GM10847 (cell line): ENCODE results near the gene MAP3K20.

Experiments used
- POLR2A ChIP-seq: IDR thresholded peaks from 2 replicates; pipeline ENCODE4 v1.6.1; 2011; ENCODE audit not compliant: insufficient read length; ENCODE audit errors: extremely low read depth

Gene MAP3K20

DNA sequence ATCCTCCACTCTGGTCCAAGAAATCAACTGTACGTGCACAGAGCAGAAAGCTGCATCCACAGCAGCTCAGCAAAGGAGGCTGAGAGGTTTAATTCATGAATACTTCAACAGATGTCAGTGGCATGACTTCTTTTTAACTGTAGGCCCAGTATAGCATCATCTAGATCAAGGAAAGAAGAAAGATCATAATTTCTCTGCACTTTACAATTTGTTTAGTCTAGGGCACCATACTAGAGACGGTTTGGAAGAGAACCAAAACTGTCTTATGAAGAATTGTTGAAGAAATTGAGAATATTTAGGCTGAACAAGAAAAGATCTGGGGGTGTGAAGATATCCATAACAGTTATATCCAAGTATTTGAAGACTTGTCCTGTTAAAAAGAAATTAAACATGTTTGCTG, 30.5 kb upstream of the MAP3K20 start:
- TF ChIP-seq POLR2A, result no peak

- TF ChIP-seq POLR2A, result no peak
These were observed 27.1 kb upstream of the MAP3K20 start for GRCh38 chr2:173048522-173048896.

DNA sequence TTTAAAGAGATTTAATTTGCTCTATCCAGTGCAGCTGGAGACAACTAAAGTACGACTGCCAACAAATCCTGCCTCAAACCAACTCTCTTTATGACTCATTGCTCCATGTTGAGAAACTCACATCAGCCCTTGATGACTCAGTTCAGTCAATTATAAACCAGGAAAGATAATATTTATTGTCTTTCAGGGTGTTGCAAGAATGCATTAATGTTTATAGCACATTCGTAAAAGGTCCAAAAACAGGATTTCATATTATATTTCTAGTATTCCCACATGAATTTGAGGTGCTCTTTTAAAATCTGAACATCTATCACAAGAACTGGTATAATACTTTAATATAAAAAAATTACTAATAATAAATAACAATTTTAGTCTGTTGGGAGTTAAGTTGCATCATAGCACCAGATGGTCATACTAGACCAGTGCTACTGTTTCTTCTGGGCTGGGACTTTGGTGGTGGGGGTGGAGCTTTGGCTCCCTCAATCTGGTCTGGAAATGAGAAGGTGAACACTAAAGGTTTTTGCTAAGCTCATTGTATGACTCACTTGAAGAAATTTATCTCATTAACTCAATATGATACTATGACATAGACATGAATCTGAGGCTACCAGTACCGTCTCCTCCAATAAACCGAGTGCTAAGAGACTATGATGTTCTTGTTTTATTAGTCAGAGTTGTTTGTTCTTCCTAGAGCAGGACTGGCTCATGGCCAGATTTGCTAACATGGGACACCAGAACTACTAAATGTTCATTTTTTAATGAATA, 26.6 kb upstream of the MAP3K20 start:
- no peak for TF ChIP-seq POLR2A

GRCh38 chr2:173049831-173050230, 25.8 kb upstream of the MAP3K20 start:
- no peak for TF ChIP-seq POLR2A

DNA sequence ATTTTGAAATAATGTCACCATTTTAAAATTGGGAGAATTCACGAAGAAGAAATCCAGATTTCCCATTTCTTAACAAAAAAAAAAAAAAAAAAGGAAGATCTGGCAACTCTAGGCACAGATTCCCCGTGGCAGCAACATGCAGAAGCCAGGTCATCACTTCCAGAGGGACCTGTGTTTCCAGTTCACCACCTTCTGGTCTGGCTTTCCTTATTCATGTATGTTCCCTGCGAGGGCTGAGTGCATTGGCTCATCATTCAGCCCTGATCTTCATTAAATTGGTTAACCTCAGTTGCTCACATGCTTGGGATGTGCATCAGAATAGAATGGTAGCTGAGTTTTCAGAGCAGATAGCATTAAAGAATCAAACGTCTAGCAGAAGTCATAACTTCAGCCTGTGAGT, 25.0 kb upstream of the MAP3K20 start:
- TF ChIP-seq POLR2A, result no peak

- no peak for TF ChIP-seq POLR2A
These were observed 24.0 kb upstream of the MAP3K20 start for GRCh38 chr2:173051463-173052215.

DNA sequence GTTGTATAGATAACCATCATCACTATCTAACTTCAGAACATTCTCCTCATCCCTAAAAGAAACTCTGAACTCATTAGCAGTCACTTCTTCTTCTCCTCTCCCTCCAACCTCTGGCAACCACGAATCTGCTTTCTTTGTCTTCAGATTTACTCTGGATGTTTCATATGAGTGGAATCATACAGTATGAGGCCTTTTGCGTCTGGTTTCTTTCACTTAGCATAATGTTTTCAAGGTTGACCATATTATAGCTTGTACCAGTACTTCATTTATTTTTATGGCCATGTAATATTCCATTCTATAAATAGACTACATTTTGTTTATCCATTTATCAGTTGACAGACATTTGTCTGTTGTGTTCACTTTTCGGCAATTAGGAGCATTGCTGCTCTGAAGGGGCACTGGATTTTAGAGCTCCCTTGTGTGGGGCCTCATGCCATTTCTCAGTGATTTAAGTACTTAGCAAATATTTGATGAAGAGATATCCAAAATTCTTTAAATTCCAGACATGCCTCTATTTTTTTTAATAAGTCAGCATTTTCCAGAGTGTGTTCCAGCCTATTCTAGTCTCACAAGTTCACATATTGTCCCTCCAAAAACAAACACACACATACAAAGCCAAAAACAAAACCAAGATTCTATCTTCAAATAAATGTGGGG, 22.5 kb upstream of the MAP3K20 start:
- no peak for TF ChIP-seq POLR2A

GRCh38 chr2:173054466-173054865, 21.2 kb upstream of the MAP3K20 start:
- no peak for TF ChIP-seq POLR2A

DNA sequence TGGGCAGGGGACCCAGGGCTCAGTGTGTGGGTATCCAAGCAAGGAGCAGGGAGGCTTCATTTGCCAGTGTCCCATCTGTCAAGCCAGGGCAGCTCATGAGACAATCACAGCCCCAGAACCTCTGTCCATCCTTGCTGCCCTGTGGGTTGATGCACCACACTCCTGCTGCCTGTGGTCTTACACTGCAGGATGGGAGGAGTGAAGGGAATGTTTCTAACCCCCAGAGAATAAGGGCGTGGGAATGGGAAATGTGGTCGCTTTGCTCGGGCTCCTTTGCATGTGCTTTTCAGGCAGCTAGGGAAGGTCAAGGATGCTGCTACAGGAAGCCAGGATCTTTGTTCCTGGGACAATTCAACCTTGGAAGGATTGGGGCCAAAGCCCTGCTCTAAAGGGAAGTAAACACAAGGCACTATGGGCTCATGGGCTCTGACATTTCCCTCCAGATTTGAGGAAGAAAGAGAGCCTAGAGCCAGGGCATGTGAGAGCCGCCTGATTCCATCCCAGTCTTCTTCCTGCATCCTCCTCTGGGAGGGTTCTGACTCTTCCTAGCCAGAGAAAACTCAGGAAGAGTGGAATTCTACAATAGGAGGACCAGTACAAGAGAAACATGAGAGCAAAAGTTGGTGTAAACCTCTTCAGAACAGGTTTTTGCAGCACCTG, 18.8 kb upstream of the MAP3K20 start:
- no peak for TF ChIP-seq POLR2A

DNA sequence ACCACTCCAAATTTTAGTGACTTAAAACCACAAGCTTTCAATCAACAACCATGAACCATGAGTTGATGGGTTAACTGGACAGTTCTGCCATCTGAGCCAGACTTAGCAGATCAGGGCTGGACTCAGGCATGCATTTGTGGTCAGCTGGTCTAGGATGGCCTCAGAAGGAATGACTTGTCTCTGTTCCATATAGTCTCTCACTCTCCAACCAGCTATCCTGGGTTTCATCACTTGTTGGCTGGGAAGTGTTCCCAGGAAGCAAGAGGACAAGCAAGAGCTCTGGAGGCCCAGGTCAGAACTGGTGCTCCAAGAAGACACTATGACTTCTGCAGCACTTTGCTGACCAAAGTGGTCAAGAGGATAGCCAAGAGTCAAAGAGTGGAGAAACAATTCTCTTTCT, 17.5 kb upstream of the MAP3K20 start:
- no peak for TF ChIP-seq POLR2A

- TF ChIP-seq POLR2A, result no peak
These were observed 17.0 kb upstream of the MAP3K20 start for GRCh38 chr2:173058673-173059072.

DNA sequence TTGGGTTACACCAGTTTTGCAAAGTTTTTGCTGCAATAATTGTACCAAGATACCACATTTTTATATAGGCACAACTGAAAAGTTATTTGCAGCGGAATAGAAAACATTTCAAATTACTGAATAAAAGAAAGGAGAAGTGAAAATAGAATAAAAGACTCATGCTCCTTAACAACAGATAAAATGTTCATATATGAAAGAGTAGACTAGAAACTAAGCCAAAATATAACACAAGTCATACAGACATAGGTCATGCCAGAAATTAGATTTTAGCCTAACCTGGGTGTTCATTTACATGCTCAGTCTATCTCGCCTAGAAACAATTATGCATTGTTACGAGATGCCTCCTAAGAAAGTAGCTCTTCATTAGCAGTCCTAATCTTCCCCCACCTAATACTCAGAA, 16.4 kb upstream of the MAP3K20 start:
- TF ChIP-seq POLR2A, result no peak

- TF ChIP-seq POLR2A, result no peak
These were observed 15.6 kb upstream of the MAP3K20 start for GRCh38 chr2:173059971-173060461.

DNA sequence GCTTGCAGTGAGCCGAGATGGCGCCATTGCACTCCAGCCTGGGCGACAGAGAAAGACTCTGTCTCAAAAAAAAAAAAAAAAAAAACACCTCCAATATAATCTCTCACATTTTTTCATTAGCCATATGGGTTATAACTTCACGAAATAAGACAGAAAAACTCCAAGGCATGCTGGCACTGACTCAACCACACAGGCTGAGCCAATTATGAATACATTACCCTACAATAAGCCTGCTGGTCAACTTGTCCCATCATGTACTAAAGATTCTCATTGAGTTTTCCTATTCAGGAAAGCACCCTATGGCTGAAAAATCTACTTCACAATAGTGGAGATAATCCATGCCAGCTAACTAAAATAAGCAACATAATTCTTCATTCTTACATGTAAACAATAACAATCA, 12.8 kb upstream of the MAP3K20 start:
- TF ChIP-seq POLR2A, result no peak

DNA sequence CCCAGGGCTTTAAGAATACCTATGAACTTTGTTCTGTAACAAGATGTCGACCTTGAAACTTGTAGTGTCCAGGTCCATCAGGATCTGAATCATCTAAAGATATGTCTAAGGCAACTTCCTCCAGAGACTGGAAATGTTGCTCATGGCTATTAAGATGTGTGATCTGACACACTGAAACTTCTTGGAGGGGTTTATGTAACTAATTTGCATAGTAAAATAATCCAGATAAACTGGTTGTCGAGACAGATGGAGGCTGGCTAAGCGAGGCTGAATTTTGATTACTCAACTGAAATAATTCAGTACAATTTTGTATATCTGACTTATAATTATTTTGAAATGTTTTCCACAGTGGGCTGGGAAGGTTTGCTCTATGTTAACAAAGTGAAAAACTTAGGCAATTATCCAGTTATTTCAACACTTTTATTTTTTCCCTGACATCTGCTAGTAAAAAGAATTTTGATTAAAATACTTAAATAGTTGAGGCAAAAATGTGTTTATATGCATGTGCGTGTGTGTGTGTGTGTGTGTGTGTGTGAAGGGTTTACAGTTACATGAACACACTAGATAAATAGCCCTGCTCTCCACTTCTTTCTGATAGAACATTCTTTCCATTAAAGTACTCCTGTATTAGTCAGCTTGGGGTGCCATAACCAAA, 11.4 kb upstream of the MAP3K20 start:
- TF ChIP-seq POLR2A, result no peak
